OCI-M2 (cell line): ENCODE measurements around the gene BNIP5.

Experiments used
- DNase-seq: peaks from one replicate; lab custom pipeline; 2025; ENCODE audit not compliant: unreplicated experiment; lab: John Stamatoyannopoulos, UW

BNIP5 gene, protein sequence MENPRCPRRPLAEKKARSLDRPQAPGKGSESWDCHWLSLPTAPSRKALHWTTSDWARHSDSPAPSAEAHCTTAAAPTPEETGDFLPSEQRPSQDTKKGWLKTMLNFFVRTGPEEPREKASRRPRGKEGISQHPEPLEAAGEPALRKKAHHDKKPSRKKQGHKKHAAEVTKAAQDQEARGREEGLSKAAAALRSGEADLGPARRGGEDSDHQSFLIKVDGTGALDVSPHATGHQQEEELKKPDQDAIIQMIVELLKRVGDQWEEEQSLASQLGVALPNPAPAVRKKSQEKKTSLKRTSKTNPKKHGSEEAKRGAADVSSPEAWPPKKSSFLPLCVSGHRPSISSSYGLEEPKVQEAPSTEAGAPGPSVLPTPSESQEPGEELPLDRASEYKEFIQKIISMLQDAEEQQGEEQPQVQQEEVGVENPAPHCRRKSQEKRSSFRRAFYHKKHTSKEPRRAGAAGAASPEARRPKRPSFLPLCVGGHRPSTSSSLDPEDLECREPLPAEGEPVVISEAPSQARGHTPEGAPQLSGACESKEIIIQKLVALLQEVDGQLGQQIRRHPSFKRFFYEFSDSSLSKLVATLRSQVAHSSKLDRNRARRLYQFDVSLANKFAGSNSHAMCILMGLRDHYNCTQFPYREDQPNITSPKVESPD

DNA sequence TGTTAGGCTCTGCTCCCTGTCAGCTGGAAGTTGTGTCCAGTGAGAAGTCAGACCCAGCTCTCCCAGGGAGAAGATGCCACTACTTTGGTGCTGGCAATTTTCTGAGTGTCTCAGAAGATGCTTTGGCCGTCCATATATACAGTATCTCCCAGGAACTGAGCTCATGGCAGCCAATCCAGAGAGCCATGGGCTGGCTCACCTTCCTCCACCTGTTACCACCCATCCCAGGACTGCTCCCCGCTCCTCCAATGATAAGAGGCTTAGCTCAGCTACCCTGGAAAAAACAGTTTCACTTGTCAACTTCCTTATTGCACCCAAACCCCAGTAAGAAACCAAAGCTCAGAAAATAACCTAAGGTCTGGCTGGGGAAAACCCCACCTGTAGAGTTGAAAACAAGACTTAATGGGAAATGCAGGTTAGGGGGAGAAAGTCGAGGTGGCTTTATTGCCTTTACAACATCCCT lies at the start of gene BNIP5:
Gene BNIP5, minus strand, starts transcription at position 110 of the 463 bp plus-strand sequence. CDS start 6,198 bp downstream, outside the sequence.
- DNase-seq = no peak

DNA sequence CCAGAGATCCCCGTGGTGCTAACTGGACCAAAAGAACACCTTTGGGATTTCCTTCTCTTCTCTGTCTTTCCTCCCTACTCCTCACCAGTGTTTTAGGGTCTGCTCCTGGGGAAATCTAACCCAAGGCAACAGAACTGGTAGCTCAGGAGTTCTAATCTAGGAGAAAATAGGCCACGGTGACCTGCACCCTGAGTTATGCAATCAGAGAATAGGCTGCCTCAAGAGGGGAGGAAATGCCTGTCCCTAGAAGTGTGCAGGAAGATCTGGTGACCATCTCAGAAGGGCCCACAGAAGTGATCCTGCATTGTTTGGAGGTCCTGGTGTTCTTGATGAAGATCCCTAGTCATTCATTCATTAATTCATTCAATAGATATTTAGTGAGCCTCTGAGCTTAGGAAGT lies 47.4 kb upstream of the BNIP5 start:
- no peak for DNase-seq

DNA sequence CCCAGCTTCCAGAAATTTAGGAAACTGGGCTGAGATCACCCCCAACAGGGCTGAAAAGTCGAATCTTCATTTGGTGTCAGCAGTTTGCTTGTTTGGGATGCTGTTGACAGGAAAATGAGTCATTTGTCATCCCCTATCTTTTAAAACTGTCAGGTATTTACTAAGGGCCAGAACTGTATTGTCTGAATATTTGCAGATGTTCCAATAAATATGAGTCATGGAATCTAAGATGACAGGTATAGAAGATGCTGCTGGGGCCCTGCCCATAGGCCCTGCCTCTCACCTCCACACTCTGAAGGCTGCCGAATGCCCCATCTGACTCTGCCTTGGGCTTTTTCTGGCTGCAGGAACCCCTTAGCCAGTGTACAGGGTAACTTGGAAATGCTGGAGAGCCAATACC lies 46.9 kb upstream of the BNIP5 start:
- DNase-seq = no peak

DNA sequence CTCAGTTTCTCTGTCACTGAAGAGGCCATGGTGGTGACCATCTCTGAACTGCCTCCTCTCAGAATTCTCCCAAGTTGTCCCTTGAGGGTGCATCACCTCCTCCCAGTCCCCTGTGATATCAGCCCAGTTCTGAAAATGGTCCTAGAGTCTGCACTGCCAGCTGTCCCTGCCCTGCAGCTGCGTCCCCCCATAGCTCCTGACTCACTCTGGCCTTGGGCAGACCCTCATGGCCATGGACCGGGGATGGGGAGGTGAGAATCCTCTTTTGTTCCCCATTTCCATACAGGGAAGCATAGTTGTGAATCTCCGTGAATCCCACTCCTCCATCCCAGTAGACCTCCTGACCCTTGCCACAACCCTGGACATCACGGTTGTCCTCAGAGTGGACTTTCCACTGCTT lies 46.3 kb upstream of the BNIP5 start:
- no peak for DNase-seq

DNA sequence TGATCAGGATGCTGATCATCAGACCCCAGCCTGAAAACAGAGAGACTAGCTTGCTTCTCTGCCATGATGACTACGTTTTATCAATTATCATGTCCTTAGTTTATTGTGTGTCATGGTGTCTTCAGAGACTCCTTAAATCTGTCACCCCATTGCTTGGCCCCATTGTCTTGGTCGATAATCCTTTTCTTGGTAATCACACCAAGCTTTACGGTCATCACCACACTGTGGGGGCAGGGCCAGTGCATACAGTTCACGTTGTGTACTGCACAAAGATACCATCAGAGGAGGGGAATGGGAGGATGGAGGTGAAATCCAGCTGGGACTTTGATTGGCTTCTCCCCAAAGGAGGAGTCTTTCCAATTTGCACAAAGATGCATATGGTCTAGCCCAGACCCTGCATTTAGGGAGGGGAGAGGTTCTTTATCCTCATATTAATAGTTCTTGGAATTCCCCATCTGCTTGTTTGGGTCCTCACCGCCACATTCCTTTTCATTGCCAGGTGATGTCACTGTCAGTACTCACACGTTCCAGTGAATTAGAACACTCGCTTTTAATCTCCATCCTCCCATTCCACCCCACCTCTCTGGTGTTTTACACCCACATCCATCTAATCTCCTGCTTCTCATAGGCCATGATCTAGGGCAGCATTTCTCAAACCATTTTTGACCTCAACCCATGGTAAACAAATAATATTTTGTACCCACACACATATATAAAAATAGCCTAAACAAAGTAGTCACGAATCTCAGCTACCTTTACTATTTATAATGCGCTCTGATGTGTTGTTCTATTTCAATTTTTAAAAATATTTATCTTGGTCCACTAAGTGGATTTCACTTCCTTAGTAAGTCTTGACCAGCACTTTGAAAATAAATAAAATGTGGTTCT lies 45.1 kb upstream of the BNIP5 start:
- DNase-seq = no peak

DNA sequence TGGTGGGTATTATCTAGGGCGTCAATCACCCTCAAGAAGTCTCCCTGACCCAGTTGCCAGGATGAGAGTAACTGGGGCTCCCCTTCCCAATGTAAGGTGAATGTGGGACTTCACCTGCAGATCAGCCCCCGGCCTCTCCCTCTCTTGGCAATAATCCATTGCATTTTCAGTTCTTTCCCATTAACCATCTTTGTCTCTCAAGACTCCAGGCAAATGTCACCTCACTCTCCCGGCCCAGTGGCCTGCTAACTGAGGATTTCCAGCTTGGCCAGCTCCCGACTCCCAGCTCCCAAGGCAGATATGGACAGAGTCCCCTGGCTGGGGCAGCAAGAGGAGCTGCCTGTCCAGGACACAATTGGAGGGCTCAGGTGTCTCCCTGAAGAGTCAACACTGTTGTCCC lies 43.5 kb upstream of the BNIP5 start:
- no peak for DNase-seq

DNA sequence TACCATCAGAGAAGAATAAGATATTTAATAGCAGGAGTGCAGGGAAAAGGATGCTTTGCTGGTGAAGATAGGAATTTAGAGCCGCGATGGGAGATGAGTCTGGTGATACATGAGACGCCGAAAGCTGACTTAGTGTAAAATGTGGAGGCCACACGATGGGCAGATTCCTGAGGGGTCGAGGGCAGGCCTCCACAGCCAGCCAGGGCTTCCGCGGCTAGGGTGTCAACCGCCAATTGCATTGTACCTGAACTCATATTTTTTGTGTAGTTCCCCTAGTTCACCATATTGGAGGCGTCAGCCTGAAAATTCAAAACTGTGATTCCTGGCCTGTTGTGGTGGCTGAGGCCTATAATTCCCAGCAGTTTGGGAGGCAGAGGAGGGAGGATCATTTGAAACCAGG lies 42.2 kb upstream of the BNIP5 start:
- no peak for DNase-seq

DNA sequence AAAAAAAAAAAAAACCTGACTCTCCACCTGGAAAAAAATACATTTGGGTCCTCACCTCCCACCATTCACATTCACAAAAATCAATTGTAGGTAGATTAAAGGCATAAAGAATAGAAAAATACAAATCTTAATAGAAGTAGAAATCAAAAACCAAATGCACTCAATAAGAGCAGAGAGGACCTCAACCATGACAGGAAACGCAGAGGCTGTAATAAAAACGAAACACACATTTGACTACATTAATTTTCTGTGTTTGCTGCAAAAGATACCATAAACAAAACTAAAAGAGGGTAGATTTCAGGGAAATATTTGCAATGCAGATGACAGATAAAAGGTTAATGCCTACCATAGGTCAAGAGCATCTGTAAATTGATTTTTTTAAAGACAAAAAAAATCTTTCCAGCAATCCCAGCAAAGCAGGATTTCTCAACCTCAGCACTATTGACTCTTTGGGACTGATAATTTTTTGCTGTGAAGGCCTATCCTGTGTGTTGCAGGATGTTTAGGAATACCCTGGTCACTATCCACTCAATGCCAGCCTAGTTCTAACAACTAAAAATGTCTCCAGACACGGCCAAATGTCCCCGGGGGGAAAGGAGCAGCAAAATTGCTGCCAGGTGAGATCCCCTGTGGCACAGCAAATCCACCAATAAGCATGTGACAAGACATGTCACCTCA lies 41.7 kb upstream of the BNIP5 start:
- DNase-seq = no peak

DNA sequence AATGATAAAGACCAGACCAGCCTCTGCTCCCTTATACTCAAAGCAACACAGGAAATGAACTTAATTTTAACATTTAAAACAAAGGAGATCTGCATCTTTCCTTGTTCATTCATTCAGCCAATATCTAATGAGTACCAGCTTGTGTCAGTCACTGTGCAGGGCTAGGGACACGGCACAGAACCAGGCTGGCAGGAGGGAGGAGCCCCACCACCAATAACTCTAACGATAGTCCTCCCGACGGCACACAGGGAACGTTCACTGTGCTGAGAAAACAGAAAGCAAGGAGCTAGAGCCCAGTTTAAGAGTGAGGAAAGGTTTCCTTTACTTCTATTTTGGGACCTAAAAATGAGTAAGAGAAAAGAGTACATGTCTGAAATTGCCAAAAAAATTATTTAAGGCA lies 40.9 kb upstream of the BNIP5 start:
- DNase-seq = no peak

DNA sequence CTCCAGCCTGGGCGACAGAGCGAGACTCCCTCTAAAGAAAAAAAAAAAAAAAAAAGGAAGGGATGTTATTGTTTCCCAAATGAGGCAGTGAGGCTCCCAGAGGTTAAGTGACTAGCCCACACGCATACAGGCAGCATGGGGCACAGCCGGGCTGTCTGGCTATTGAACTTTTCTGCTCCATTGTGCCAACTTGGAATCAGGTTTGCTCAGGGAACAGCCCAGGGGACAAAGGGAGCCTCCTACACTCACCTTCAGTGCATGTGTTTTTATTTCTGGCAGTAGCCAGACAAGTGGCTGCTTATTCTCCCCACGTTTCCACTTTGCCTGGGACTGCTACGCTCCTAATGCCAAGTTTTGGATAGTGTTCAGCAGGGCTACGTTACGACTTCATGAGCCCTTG lies 40.1 kb upstream of the BNIP5 start:
- DNase-seq = no peak

DNA sequence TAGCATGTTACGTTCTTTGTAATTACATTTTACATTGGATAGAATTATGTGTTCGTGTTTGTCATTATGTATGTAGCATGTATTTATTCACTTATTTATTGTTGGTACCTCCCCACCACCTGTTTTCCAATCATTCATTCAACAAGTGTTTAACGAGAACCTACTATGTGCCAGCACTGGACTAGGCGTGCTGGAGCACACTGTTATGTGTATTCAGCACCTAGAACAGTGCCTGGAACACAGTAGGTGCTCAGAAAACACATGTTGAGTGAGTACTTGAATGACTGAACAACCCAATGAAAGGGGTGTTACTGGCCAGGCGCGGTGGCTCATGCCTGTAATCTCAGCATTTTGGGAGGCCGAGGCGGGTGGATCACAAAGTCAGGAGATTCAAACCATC lies 39.5 kb upstream of the BNIP5 start:
- DNase-seq = no peak

DNA sequence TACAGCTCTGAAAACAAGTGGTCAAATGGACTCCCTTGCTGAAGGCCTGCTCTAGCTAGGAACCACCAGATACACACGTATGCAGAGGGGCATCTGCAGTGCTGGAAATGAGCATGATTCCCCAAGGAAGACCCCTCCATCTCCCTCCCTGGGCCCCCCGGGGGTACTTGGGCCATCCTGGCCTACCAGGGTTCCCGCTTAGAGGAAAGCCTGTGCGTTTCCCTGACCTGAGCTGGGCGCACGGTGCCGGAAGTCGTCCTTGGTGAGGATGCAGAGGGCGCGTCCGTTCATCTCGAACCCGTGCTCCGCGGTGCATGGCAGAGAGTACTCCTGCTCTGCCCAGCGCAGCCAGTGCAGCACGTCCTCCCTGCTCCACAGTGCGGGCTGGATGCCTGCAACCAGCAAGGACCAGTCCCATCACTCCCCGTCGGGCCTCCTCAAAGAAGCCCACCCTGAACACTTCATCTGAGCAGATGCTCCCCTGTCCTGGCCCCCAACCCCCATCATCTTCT lies 39.0 kb upstream of the BNIP5 start:
- DNase-seq = no peak

DNA sequence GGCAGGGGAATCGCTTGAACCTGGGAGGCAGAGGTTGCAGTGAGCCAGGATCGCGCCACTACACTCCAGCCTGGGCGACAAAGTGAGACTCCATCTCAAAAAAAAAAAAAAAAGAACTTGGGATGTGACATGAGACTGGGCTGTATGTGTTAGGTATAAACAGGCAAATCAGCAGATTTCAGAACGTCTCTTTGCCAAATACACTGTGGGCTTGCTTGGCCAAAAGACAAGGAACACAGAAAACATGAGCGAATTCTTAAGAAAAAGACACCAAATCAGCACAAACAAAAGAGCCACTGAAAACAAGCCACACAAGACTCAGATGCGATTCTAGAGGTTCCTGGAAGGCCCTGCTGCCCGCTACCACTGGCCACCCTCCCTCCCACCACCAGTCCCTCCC lies 38.3 kb upstream of the BNIP5 start:
- no peak for DNase-seq

DNA sequence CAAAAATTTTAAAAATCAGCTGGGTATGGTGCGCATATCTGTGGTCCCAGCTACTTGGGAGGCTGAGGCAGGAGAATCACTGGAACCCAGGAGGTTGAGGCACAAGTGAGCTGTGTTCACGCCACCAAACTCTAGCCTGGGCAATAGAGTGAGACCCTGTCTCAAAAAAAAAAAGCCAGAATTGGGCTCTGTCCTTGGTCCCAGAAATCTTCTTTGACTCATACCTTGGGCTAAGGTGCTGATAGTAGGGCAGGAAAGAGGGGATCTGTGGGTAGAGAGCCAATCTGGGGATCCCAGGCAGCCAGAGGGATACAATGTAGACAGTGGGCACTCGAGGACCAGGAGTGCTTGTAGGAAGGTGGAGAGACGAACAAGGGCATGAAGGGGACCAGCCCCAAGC lies 37.5 kb upstream of the BNIP5 start:
- DNase-seq = no peak

DNA sequence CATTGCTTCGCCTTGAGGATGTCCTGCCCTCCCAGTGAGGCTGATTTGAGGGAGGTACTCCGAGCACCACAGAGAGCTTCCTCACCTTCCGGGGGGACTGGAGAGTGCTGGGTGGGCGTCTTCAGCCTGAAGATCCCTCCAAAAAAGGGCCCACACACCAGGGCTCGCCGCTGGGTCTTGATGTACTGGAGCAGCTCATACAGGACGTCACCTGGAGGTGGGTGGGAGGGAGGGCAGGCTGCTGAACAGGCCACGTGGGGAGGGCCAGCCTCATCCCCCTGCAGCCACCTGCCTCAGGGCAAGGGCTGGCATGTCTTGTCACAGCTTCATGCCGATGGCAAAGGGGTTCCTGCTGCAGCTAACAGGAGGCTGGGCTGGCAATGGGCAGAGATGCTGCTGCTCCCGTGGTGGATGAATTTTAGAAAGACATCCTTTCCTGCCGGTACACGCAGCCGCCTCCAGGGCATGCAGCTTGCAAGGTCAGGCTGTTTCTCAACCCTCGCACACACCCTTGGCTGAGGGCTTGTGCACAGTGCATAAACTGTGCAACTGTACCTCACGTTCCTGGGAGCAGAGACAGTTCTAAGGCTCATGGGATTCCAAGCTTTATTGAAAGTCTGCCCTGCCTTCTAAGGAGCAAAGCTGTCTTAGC lies 36.8 kb upstream of the BNIP5 start:
- DNase-seq = no peak

DNA sequence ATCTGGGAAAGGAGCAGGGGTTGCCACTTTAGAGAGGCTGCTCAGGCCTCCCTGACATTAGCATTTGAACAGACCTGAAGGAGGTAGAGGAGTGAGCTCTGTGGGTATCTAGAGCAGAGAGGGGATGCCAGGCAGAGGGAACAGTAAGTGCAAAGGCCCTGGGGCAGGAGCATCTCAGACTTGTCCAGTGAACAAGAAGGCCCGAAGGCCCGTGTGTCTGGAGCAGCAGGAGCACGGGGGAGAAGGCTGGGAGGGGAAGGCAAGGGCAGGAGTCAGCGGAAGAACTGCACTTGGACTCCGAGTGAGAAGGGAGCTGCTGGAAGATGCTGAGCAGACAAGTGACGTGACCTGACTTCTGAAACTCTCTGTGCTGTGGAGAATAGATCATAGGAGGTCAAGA lies 35.4 kb upstream of the BNIP5 start:
- no peak for DNase-seq

DNA sequence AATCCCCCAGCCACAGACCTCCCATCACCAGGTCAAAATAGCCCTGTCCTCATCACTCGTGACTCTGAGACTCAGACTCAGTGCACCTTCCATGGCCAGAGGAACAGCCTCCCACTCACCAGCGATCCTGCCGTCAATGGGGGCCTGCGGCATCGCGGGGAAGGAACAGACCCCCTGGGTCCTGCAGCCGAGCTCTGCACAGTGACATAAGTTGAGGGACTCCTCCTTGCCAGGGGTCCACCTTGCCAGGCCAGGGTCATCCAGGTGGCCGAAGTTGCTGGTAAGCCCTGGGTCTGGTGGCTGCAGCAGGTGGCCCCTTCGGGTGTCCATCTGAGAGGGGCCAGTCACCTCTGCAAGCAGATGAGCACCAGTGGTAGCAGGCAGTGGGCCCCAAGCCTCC lies 34.5 kb upstream of the BNIP5 start:
- DNase-seq = no peak

DNA sequence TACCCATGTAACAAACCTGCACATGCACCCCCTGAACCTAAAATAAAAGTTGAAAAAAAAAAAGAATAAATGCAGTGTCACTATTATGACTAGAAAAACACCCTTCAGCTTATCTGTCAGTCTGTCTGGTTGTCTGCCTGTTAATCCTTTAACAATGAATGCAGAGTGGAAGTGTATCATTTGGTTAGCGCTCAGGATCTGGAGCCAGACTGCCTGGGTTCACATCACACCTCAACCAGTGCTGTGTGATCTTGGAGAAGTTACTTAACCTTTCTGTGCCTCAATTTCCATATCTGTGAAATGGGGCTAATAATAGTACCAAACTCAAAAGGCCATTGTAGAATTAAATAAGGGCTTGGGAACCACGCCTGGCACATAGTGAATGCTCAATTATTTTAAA lies 34.0 kb upstream of the BNIP5 start:
- no peak for DNase-seq

DNA sequence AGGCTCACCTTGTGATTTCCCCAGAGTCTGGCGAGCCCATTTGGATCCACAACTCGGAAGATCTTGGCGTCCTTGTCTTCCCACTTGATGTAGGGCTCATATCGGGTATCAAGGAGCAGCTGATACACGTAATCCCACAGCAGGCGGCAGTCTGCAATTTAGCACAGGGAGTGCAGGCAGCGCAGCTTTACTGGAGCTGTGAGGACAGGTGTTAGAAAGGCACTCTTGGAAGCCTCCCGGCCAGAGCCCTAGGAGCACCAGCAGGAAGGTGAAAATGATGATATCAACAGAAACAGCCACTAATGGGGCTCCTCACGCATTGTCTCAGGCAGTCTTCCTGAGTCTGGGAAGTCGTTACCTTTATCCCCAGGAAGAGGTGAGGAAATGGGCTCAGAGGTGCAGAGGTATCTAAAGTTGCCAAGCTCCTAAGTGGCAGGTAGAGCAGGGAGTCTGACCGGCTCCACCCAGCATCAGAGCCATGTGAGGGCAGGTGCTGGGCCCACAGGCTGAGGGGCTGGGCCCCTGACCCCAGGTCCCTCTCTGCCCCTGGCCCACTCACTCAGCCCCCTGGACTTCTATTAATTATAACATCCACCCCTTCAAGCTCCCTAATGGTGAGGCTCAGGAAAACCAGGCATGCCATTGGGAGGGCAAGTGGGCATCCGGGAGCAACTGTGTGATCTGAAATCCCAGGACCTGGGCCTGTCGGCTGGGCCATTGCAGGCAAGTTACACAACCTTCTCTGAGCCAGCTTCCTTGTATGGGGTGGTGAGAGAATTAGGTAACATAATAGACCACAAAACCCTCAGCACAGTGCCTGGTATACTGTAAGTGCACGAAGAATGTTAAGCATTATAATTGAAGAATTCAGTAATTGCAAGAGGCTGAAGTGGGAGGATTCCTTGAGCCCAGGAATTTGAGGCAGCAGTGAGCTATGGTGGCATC lies 32.5 kb upstream of the BNIP5 start:
- no peak for DNase-seq
